Measurements from ENCODE around the gene CTNS.

Gene CTNS

DNA sequence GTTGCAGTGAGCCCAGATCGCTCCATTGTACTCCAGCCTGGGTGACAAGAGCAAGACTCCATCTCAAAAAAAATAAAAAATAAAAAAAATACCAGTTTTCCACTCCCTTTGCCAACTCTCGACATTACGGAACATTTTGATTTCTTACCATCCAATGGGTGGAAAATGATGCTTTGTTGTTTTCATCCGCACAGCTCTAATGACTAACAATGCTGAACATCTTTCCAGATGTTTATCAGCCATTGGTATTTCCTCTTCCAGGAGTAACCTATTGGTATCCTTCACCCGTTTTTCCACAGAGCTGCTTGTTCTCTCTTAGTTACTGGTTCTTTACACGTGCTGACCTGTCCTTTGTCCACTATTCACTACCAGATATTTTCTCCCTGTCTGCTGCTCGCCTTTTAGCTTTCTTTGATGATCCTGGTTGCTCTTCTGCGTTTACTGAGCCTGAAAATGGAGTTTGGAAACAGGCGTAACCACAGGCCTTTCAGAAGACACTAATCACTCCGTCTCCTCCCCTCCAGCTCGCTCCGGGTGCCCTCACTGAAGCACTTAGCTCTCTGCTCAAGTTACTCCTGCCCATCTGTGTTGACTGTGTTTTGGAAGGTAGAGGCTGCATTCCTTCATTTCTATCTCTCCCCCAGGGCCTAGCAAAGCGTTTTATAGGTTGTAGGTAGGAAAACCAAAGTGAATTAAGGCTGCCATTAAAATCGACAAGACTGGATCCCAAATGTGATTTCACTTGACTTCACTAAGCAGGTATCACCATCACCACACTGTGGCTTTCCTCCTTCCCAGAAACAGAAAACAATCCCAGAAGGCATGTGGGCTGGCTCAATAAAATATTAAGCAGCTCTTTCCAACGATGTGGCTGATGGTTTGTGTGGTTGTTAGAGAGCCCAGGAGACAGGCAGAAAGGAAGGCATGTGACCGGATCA is 9.5 kb upstream of the CTNS start:
- DNase-seq = no peak

DNA sequence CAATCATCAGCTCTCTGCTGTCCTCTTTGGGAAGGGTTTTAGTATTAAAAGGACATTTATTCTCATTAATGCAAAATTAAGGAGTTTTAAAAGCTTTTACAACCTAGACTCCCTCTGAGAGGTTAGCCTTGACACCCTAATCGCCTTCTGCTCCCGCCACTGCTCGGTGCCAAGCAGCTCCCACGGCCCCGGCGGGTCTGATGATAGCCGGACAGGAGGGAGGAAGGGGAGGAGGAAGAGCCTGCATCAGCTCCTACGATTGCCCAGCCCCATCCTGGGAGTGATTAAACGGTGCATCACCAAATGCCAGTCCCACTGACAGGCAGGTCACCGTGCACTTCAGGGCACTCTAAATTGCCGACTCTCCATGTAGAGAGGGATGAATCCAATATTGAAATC is 8.8 kb upstream of the CTNS start:
- DNase-seq = no peak

DNA sequence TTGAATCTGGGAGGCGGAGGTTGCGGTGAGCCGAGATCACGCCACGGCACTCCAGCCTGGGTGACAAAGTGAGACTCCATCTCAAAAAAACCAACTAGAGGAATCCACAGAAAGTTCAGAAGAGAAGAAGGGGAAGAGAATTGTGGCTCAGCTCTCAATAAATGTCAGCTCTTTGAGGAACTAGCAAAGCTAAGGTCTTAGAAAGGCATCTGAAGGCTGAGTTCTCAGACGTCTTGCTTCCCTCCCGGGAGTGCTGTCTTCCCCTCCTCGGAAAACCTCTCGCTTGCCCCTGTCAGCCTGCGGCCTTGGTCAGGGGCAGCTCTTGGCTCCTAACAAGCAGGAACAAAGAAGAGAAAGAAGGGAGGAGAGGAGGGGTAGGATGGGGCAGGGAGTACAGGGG is 5.8 kb upstream of the CTNS start:
- DNase-seq = no peak

DNA sequence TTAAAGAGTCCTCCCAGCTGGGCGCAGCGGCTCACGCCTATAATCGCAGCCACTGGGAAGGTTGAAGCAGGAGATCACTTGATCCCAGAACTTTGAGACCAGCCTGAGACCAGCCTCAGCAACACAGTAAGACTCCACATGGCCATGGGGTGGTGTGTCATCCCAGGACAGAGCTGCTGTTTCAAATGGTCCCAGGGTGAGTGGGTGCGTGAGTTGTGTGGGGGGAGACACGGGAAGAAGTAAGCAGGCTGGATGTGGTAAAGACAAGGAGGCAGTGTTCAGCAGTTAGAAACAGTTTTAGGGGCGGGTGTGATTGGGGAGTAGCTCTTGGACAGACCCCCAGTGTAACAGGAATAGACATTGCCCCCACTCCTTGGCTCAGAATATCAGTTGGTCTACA is 4.3 kb upstream of the CTNS start:
- DNase-seq = no peak

DNA sequence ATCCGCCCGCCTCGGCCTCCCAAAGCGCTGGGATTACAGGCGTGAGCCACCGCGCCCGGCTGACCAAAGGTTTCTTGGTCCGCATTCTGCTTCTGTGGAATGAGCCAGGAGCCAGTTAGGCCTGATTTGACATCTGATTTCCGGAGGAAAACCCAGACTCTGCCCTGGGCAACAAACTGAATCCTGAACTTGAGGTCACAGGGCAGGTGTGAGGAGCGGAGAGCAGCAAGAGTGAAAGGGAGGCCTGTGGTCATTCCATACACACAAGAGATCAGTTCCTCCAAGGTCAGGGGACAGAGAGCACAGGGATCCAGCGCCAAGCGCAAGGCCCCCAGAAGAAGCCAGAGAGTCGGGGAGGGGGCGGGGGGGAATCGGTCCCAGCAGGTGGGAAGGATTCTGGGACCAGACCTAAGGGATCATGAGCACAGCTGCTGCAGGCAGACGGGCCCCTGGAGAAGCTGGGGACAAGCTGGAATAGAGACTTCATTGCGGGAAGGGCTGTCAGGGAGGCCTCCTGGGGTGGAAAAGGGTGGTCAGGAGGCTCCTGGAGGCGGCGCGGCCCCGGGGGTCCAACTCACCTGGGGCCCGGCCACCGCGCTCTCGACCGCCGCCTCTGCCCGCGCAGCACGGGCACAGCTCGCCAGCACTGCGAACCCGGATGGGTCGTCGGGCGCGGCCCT is 946 bp upstream of the CTNS start:
- DNase-seq = no peak

DNA sequence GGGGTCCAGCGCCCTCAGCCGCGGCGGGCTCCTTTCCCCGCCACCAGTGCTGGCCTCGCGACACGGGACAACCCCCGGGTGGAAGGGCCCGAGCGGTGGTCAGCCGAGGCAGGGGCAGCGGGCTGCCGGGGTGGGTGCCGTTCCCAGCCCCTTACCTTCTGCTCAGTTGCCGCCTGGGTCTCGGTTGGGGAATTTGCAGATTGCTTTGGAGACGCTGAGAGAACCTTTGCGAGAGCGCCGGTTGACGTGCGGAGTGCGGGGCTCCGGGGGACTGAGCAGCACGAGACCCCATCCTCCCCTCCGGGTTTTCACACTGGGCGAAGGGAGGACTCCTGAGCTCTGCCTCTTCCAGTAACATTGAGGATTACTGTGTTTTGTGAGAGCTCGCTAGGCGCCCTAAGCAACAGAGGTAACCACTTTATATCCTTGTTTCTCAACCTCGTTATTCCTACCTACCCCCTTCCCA is 381 bp downstream of the CTNS start:
- no peak for DNase-seq

DNA sequence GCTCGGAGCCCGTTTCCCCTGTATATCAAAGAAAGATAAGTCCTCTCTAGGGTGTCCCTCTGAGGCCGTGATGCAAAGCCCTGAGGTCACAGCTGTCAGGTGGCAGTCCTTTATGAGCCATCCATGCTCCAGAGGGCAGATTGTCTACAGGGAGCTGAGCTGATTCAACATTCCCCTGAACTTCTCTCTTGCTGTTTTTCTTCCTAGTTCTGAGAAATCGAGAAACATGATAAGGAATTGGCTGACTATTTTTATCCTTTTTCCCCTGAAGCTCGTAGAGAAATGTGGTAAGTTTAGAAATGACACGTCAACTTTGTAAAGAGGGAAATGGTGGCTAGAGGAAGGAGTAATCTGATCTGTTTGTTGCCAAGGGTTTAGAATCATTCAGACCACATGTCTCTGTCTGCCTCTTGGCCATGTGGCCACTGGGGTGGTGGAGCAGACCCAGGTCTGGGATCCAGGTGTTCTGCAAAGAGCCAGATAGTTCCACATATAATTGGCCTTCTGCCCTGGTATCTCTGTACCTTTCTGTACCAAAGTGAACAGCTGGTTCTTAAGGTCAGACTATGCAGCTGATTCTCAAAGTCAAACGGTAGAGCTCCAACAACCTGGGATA is 3.5 kb downstream of the CTNS start:
- peak; percentile 54 to 65 for DNase-seq

DNA sequence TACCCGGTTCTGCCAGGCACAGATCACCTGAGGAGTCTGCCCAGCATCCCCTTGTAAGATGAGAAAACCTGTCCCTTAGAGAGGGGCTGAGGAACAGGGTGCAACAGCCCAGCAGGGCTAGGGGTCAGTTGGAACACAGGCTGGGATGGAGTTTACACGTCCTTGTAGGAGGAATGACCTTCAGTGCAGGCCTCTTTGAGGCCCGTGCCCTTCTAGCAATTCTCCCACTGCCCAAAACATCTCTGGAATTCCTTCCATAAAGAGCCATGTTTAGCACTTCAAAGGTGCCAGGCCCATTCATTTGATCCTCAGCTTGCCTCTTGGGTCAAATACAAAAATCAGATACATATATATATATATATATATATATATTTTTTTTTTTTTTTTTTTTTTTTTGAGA is 4.5 kb downstream of the CTNS start:
- DNase-seq = no peak

DNA sequence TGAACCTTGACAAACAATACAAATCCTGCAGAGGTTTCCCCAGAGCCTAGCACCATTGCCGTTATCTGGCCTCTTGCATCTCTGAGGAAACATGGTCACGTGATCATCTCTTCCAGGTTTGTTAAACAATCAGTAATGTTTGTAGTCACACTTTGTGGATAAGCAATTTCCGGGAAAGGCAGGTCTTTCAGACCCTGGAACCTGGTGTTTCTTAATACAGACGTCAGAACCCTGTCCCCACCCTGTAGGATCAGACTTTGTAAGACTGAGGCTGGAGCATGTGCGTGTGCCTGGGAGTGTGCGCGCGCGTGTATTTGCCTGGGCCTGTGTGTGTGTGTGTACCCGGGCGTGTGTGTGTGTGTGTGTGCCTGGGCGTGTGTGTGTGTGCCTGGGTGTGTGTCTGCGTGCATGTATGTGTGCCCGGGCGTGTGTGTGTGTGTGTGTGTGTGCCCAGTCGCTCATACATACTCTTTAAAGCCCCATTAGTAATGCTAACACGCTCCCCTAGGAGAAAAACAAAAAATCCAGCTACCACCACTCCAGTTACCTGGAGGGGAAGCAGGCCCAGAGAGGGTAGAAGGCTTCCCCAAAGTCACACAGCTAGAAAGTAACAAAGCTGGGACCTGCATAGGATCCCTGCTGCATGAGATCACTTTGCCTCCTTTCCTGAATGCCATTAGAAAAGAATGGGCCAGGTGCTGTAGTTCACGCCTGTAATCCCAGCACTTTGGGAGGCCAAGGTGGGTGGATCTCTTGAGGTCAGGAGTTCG is 5.3 kb downstream of the CTNS start:
- DNase-seq = no peak

DNA sequence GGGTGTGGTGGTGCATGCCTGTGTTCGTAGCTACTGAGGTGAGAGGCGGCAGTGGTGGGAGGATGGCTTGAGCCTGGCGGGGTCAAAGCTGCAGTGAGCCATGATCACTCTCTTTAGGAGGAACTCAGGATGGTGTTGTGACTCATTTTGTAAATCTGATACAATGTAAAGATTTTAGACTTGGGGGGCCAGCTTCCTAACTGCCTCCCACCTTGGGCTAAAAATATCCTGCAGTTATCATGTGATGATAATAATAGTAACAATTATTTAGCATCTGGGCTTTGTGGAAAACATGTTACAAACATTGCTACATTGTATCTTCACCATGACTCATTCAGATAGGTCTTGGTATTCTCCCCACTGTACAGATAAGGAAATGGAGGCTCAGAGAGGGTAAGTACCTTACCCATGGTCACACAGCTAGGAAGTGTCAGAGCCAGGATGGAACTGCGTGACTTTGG is 7.4 kb downstream of the CTNS start:
- DNase-seq = peak; percentile 32 to 49

DNA sequence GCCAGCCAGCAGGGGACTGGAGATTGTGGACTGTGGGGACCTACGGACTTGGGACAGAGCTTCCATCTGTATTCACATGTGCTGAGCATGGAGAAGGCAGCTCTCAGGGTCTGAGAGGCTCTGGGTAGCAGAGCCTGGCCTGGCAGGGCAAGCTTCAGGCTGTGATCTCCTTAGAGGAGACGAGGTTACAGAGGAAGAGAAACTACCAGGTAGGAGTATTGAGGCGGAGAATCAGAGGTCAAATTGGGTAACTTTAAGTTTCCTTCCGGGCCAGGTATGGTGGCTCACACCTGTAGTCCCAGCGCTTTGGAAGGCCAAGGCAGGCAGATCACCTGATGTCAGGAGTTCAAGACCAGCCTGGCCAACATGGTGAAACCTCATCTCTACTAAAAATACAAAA is 8.8 kb downstream of the CTNS start:
- no peak for DNase-seq

DNA sequence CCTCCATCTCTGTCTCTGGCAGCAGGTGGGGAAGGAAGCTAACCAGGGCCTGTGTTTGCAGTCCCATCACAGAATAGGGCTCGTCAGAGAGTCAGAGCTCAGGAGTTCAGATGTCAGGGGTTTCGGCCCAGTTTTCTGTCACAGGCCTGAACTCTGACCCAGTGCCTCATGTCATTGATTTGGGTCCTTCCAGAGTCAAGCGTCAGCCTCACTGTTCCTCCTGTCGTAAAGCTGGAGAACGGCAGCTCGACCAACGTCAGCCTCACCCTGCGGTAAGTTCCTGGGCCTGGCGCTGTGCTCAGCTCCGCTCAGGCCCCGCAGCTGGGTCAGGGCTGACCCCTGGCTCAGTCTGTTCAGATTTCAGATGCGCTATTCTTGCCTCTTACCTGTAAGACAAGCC is 10.7 kb downstream of the CTNS start:
- DNase-seq = no peak

DNA sequence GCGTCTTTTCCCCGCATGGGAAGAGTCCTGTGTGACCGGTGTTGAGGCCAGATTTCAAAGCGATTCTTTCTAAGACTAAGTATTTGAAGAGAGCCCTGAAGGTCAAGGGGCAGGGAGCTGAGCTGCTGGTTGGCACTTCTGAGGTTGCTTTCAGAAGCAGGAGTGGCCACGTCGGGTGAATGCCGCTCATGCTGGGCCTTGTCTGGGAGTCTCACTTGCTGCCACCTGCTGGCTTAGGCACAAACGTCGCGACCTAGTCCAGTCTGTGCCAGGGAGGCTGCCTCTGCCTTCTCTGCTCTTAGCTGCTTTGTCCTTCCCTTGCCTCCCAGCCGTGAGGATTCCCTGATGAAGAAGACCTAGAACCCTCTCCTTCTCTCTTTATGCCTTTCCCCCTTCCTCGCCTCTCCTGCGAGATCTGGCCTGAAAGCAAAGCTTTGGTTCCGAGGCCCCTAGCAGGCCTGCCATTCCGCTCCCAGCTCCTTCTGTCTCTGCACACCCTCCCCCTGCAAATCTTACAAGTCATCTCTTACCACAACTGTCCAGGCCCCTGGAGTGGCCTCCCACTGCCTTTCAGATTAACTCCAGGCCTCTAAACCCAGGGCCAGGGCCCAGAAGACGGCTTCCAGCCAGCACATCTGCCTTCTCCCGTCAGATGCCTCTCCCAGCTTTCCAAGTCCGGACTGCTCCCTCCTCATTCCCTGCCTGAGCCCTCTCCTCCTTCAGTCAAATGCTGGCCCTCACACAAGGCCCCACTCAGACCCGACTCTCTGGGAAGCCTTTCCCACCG is 11.4 kb downstream of the CTNS start:
- peak; percentile 57 to 65 for DNase-seq

DNA sequence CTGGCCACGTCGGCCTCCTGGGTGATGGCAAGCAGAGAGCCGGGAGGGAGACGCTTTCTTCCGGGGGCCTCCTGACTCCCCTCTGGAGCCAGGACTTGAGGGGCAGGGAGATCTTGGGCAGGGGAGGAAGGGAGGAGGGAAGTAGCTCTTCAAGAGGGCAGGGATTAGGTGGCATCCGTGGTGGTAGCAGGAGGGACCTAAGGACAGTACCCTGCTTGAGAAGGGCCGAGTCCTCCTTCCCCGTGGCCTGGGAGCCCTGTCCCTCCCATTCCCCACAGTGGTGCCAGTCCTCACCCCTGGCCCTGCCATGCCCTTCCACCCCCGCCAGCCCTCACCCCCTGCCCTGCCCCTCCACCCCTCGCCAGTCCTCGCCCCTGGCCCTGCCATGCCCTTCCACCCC is 19.2 kb downstream of the CTNS start:
- DNase-seq = no peak

DNA sequence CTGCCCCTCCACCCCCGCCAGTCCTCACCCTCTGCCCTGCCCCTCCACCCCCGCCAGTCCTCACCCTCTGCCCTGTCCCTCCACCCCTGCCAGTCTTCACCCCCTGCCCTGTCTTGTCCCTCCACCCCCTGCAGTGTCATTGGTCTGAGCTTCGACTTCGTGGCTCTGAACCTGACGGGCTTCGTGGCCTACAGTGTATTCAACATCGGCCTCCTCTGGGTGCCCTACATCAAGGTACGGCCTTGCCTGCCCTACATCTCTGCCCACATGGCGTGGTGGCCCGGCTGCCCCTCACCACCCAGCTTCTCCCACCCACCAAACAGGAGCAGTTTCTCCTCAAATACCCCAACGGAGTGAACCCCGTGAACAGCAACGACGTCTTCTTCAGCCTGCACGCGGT is 19.8 kb downstream of the CTNS start:
- no peak for DNase-seq

DNA sequence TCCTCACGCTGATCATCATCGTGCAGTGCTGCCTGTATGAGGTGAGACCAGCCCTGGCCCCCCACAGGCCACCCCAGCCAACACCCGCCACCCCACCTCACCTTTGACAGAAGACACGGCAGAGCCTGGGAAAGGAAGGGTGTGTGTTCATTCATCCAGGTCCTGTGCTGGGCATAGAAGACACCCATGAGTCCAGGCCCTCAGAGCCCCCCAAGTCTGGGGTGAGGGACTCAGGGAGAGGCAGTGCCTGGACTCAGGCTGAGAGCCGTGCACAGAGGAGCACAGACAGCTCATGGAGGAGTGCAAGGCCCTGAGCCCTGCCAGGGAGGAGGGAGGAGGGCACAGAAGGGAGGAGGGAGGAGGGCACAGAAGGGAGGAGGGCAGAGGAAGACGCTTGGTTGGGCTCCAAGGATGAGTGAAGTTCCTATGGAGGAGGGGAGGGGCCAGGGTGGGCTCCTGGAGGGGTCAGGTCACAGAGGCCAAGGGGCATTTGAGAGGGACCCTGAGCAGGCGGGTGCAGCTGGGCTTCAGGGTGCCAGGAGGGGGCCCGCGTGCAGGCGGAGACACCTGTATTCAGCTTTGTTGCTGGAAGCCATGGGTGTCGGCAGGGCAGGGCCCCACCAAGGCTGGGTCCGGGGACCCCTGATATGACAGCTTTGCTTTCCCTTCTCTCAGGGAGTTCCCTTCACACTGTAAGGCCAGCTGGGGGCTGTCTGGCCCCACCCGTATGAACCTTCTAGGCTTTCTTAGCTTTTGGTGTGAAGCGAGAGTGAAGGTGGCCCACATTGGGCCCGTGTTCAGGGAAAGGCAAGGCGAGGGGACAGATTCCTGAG is 20.4 kb downstream of the CTNS start:
- DNase-seq = no peak

DNA sequence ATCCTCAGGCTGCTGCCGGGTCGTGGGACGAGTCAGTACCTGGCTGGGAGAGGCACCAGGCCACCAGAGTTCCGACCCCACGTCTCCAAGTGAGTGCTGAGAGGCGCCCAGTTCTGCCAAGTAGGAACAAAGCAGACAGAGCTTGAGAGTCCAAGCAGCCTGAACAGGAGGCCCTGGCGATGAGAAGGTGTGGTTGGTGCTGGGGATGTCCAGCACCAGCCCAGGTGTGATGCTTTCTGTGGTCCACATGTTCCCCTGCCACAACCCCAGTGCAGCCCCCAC is 21.0 kb downstream of the CTNS start:
- no peak for DNase-seq

DNA sequence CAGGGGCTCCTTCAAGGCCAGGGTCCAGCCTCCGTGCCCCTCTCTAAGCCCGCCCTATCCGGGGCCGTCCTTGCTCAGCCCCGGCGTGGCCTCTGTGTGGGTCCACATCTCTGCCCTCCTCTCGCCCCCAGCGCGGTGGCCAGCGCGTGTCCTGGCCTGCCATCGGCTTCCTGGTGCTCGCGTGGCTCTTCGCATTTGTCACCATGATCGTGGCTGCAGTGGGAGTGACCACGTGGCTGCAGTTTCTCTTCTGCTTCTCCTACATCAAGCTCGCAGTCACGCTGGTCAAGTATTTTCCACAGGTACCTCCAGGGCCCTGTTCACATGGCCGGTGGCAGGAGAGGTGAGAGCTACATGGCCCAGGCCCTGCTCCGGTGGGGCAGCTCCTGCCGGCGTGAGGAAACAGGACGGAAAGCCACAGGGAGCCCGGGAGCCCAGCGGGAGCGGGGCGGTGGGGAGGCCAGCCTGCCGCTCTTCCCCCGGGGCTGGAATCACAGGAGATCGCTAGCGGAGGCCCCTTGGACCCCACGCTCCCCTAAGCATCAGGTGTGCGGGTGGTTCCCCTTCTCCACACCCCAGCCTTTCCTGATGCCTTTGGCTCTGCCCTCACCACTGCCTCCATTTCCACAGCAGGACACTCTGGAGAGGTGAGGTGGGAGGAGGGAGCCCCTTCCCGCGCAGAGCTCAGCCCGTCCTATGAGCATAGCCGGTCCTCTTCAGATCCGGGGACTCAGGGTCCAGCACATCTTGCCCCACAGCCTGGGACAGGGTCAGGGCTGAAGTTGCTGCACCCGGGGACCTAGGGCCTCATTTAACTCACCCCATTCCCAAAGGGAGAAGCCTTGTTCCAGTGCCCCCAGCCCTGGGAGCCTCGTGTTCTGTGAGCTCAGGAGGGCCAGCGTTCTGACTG is 21.6 kb downstream of the CTNS start:
- DNase-seq = no peak

DNA sequence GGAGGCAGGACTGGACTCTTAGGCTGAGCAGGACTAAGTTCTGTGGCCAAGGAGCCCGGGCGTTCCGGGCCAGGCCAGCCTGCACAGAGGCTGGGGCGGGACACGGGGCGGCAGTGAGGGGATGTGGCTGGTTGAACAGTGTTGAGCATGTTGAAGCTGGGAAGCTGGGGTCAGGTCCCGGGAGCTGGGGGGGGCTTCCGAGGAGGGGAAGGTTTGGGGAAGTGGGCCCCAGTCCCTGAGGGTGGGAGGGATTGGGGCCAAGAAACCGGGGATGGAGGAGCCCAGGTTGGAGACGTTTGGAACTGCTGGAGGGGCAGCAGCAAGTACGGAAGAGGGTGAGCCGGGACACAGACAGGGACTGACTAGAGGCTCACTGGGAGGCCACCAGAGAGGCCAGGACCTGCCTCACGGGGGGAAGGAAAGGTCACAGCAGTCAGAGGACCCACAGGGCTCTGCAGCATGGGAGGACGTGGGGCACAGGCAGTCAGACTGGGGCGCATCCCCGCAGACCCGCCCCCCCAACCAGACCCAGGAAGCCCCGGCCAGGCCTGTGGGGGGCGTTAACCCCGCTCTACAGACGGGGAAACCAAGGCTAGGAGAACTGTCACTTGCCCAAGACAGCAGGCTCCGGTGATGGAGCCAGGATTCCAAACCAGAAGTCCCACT is 22.4 kb downstream of the CTNS start:
- DNase-seq = no peak
